Uterus (tissue), 2 donors: ENCODE data around the gene METAP2.

Source experiments
- CTCF ChIP-seq, 4 experiments: fragments of 200-600 bp in 2 of 4; fragments of 450-650 bp in 2 of 4; sonication (generic) in 2 of 4; IDR thresholded peaks; one replicate each; pipeline ENCODE4 v1.5.1; 2016 to 2019; ENCODE audit warnings: antibody characterized with exemption in 4 of 4, mild to moderate bottlenecking in 2 of 4, moderate library complexity in 1 of 4
- POLR2A ChIP-seq, 2 donors: fragments of 450-650 bp; IDR thresholded peaks; one replicate each; pipeline ENCODE4 v1.6.1; 2016; ENCODE audit warnings: antibody characterized with exemption in 2 of 2, mild to moderate bottlenecking in 1 of 2, moderate library complexity in 1 of 2

DNA sequence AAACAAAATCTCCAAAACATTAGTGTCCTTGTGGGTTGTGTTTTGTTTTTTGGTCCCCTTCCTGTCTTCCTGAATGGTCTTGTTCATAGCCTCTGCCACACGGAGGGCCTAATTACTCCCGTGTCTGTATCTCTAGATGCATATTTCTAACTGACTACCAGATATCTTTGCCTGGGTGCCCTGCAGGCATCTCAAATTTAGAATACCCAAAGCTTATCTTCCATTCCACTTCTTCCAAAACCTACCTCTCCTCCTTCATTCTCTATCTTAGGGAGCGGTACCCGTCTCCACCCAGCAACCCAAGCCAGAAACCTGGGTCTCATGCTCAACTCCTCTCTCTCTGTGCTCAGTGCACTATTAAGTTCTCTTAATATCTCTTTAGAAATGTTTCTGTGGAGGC is 10.9 kb upstream of the METAP2 start:
- no peak for TF ChIP-seq CTCF (IDR thresholded peaks at IDR 0.05)
- TF ChIP-seq POLR2A (IDR thresholded peaks at IDR 0.05), result no peak
